OCI-M1 (cell line): Measurements from ENCODE around the gene GJB5.
"Not testable (repeated sequence)": the region's sequence is repeated elsewhere in the genome, so short reads cannot be mapped to it uniquely, and the experiment has no call there.

ENCODE experiments used
- DNase-seq: peaks from one replicate; lab custom pipeline; 2025; lab: John Stamatoyannopoulos, UW

The GJB5 gene

DNA sequence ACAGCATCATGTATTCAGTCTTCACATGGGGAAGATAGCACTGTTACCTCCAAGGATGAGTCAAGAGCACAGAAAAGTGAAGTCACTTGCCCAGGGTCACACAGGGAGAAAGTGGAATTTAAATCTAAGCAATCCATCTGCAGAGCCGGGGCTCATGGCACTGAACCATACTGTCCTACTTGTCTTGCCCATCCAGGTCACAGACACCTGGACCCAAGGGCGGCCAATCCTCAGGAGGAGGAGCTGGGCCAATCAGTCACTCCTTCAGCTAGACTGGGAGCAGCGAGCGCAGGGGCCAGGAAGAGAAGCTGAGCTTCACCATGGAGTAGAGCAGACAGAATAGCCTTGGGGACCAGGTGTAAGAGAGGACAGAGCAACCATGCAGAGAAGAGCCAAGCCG is 9.2 kb upstream of the GJB5 start:
- DNase-seq = no peak

DNA sequence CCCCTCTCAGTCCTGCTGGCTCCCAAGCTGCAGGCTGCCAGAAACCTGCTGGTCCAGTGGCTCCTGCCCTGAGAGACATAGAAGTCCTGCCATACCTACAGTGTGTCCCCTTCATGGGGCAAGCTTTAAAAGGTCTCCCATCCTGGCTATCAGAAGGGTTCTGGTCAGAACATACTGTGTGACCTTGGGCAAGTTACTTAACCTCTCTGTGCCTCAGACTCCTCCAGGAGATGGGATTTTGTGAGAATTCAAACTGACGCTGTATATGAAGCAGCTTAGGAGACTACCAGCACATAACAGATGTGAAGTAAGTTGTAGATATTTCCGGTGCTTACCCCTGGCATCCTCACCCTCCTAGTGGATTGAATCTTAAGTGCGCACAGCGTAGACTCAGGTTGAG is 8.7 kb upstream of the GJB5 start:
- DNase-seq = no peak

DNA sequence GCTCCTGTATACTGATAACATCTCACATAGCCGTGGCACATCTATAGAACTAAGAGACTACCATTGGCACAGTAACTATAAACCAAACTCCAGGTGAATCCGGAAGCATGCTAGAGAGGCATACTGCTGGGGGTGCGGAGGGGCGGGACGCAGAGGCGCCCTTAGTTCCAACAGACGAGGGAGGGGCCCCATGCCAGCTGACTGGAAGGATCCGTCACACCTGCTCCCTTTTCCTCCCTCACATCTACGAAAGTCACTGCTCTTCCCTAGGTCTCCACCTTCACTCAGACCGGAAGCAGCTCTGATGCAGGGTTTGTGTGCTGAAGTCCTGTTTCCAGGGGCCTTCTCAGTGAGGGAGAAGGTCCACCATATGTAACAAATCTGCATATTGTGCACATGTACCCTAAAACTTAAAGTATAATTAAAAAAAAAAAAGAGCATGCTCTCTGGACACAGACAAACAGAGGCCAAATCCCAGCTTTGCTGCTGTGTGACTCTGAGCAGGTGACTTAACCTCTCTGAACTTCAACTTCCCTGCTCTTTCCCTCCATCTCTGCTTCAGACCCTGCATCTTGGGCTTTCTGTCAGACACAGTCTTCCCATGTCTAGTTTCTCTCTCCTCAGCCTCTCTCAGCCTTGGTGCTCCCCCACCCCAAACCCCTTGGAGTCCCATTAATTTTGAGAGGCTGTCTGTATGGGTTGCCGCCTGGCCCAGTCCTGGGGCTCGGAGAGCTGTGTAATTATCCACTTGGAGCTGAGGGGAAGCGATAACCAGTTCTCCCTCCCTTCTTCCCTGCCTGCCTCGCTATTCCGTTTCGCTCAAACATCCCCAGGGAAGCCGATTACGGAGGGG is 7.8 kb upstream of the GJB5 start:
- no peak for DNase-seq

DNA sequence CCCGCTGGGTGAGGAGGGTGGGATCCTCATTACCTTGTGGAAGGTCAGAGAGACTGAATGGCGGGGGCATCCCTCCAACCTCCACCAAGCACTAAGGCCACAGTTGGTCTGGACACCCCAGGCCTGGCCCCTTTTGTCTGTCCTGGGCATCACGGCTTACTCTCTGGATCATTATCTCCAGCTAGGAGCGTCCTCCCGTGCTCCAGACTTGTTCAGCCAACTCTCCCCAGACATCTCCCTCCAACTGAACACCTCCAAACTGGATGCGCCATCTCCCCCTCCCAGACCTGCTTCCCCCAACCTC is 7.3 kb upstream of the GJB5 start:
- DNase-seq = no peak

DNA sequence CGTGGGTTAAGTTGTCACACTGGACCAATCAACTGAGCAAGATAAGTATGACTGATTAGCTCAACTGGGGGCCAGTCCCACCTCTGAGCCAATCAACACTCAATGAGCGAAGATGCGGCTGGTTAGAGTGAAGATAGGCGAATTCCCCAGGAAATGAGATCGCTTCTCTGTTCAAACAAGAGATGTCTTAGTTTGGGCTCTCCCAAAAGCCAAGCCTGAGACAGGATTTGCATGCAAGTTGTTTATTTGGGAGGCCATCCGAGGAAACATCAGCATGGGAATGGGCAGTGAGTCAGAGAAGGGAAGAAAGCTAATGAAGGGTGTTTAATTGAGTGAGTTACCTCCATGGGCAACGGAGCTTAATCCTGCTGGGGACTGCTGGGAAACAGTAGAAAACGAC is 4.9 kb upstream of the GJB5 start:
- DNase-seq = no peak

DNA sequence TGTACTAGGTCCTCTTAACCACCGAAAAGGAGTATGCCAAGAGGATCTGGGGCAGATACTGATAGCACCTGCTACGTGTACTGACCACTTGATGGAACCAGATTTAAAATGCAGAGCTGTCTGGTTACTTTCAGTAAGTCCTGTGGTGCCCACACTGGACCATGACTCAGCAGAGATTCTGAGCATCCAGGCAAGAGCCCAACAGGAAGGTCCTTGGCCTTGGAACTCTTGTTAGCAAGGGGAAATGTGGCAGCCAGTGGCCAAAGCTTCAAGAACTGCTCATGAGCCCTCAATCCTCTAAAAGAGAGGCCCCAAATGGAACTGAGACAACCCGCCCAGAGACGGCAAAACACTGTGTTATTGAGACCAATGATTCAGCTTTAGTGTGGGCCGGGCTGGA is 4.2 kb upstream of the GJB5 start:
- DNase-seq = no peak

DNA sequence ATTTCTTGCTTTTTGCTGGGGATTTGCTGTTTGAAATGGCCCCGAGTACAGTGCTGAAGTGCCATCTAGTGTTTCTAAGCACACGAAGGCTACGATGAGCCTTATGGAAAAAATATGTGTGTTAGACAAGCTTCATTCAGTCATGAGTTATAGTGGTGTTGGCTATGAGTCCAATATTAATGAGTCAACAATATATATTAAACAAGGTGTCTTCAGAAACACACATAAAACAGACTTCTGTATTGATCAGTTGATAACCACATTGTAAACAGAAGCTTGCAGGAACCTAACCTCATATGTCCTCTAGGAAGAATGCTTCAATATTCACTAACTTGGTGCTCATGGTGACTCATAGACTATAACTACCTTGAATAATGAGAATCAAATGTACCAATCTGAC is 1.7 kb upstream of the GJB5 start:
- no peak for DNase-seq

DNA sequence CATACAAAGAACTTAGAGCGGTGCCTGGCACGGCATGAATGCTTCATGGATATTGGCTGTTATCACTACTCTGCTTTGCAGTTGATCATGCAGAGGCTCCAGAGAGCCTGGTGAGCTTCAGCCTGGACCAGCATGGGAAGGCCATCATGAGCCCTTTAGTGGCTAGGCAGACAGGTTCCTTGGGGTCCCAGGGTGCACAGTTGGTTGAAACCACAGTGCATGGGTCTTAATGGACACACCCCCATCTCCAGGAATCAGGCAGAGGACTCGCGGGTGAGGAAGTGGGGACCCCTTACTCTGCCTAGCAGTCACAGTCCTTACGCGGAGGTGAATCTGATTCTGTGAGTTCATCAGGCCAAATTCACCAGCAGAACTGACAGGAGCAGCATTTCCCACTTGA is 1.1 kb downstream of the GJB5 start:
- DNase-seq = no peak

DNA sequence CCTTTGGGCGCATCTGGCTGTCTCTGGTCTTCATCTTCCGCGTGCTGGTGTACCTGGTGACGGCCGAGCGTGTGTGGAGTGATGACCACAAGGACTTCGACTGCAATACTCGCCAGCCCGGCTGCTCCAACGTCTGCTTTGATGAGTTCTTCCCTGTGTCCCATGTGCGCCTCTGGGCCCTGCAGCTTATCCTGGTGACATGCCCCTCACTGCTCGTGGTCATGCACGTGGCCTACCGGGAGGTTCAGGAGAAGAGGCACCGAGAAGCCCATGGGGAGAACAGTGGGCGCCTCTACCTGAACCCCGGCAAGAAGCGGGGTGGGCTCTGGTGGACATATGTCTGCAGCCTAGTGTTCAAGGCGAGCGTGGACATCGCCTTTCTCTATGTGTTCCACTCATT is 2.5 kb downstream of the GJB5 start:
- no peak for DNase-seq

DNA sequence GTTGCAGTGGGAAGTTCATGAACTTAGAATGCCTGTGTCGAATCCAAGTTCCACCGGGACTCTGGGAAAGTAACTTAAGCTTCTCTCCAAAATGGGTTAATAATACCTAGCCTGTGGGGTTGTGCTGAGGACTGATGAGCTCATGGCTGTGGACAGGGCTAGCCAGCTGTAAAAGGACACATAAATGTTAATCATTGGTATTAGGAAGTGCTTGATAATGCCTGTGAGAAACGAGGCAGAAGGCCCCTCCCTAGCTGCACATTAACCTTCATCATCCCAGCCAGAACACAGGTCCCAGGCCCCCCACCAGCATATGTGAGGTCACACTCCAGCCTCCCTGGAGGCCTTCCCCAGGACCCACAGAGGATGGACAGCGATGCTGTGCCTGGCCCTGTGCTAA is 3.9 kb downstream of the GJB5 start:
- DNase-seq = no peak

DNA sequence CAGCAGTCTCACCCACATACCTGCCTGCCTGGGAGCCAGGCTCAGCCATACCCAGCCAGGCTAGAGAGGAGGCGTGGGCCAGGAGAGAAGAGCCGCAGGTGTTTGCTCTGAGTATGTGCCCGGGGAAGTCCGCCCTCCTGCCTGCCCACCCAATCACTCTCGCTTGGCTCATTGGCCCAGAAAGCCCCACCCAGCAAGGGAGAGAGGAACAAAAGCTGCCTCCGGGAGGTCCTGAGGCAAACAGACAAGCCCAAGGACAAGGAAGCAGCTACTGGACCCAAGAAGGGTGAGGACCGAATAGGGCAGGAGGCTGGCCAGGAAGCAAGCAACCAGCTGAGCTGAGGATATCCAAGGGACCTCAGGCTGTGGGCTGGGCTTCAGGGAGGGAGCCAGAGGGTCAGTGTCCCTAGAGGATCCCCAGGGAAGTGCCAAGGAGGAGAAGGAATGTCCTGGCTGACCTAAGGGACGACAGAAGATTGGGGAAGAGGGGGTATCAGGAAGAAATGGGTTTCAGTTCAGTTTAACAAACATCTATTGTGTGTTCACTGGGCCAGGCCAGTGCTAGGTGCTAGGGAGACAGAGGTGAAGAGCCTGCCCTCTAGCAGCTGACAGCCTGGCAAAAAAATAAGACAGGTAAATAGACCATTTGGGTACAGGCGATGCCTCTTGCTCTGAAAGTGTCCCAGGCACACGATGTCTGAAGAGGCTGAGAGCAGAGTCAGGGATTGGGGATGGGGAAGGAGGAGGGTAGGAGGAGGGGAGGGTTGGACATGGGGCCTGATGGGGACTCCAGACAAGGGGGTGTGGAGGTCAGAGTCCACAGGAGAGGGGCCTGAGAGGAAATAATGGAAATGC is 4.9 kb downstream of the GJB5 start, which contains the start of gene GJB4:
Gene GJB4 (plus strand): TSS at position 238 of the 855 bp plus-strand sequence. CDS start 1,515 bp downstream, outside the sequence.
- no peak for DNase-seq

DNA sequence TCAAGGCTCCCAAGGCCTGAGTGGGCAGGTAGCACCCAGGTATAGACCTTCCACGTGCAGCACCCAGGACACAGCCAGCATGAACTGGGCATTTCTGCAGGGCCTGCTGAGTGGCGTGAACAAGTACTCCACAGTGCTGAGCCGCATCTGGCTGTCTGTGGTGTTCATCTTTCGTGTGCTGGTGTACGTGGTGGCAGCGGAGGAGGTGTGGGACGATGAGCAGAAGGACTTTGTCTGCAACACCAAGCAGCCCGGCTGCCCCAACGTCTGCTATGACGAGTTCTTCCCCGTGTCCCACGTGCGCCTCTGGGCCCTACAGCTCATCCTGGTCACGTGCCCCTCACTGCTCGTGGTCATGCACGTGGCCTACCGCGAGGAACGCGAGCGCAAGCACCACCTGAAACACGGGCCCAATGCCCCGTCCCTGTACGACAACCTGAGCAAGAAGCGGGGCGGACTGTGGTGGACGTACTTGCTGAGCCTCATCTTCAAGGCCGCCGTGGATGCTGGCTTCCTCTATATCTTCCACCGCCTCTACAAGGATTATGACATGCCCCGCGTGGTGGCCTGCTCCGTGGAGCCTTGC is 6.4 kb downstream of the GJB5 start:
- no peak for DNase-seq

DNA sequence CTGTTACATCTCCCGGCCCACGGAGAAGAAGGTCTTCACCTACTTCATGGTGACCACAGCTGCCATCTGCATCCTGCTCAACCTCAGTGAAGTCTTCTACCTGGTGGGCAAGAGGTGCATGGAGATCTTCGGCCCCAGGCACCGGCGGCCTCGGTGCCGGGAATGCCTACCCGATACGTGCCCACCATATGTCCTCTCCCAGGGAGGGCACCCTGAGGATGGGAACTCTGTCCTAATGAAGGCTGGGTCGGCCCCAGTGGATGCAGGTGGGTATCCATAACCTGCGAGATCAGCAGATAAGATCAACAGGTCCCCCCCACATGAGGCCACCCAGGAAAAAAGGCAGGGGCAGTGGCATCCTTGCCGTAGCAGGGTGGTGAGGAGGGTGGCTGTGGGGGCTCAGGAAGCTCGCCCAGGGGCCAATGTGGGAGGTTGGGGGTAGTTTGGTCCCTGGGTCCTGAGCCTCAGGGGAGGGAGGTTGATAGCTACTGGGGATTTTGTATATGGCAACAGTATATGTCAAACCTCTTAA is 7.0 kb downstream of the GJB5 start:
- no peak for DNase-seq

DNA sequence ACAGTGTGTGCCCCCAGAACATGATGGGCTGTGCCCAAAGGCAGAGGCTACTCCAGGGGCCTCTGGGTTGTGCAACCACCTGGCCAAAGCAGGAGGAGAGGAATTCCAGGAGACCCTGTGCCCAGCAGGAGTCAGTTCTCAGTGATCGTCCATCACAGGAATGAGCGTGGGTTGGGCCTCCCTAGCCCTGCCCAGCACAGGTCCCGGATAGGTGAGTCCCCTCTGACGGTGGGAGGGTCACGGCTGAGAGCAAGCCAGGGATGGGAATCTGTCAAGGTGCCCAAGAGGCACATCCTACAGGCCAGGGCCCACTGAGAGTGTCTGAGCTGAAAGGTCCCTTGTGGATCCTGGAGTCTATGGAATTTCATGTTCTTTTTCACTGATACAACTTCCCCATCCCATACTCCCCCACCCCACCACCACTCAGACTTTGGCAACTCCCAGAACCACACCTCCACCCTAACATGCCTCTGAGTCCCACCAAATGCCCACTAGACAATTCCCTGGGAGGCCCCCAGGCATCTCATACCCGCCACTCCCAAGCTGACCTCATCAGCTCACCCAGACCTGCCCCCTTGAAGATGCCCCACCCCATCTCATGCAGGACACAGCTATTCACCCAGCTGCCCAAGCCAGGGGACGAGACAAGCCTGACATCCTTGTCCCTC is 7.8 kb downstream of the GJB5 start:
- no peak for DNase-seq

DNA sequence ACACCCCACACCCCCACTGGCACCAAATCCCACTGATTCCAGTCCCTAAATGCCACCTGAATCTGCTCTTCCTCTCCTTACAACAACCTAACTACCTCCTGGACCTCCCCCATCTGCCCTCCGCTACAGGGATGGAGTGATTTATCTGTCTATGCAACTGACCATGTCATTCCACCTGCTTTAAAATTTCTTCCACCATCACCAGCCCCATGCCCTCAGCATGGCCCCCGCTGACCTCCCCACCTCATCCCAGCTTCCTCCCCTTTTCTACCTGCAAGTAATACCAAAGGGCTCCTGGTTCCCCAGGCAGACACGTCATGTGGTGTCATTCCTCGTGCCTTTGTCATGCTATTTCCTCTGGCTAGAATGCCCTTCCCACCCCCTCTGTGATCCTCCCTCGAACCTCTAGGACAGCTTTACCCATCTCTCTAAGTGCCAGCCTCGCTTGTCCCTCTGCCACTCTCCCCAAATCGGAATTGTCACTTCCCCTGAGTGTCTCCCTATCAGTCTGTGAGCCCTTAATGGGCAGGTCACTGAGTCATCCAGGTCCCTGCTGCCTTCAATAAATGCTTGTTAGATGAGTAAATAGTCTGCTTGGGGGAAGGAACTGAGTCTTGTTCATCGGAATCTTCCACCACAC is 8.4 kb downstream of the GJB5 start:
- no peak for DNase-seq

DNA sequence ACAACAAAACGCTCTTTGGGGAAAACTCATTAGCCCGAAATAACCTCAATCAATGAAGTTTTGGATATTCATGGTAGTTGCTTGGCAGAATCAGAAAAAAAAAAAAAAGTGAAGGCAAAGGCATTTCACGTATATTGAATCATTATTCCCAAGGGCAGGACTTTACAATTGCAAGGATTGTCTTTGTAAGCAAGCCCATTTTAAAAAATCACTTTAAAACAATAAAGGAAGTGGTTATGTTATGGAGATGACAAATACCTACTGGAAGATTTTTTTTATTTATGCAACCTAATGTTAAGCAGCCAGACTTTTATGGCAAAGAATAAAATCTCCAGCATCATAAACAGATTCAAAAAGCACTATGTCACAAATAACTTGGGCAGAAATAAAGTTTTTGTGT is 14.0 kb downstream of the GJB5 start:
- no peak for DNase-seq

DNA sequence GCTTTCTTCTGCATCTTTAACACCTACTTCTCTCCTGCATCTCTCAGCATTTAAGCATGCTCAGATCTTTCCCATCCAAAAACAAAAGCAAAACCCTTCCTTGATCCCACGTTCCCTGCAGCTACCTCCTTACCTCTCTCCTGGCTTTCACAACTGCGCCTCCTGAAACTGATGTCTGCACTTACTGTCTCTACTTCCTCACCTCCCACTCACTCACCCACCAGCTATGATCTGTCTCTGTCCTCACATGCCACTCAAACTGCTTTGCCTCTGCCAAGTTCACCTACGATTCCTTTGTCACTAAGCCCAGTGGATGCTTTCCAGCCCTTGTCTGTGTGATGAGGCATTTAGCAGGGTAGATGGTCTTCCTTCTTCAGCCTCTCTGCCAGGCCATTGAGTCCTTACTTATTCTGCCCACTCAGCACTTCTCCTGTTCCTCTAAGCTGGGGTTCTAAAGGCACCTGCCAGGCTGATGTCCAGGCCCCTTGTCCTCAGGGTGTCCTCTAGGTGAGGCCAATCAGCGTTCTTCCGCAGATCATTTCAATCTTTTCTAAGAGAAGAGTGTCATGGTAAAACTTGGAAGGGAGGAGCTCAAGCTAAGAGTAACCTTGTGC is 16.2 kb downstream of the GJB5 start:
- no peak for DNase-seq

DNA sequence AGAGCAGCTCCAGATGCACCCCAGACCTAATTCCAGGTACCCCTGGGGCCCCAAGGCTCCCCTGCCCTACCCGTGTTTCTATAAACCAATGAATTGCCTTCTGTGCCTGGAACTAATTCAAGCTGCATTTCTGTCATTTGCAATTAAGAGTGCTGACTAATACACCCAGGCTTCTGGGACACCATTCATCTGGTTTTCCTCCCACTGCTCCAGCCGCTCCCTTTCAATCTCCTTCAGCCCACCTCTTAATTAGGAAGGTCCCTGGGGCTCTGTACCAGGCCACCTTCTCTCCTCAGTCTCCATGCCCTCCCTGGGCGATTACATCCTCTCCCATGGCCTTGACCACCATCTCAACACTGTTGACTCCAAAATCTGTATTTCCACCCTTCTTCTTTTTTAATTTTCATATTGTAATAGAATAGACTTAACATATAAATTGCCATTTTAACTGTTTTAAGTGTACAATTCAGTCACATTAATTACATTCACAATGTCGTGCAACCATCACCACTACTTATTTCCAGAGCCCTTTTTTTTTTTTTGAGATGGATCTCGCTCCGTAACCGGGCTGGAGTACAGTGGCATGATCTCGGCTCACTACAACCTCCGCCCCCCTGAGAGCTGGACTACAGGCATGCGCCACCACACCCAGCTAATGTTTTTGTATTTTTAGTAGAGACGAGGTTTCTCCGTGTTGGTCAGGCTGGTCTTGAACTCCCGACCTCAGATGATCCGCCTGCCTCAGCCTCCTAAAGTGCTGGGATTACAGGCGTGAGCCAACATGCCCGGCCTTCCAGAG is 16.9 kb downstream of the GJB5 start:
- no peak for DNase-seq

DNA sequence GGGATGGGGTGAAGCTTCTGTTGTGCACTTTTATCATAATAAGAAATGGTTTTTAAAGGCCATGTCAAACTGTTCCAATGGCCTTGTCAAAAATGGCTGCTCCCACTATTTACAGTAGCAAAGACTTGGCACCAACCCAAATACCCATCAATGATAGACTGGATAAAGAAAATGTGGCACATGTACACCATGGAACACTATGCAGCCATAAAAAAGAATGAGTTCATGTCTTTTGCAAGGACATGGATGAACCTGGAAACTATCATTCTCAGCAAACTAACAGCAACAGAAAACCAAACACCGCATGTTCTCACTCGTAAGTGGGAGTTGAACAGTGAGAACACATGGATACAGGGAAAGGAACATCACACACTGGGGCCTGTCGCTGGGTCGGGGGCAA is 18.3 kb downstream of the GJB5 start:
- not testable (repeated sequence) for DNase-seq

DNA sequence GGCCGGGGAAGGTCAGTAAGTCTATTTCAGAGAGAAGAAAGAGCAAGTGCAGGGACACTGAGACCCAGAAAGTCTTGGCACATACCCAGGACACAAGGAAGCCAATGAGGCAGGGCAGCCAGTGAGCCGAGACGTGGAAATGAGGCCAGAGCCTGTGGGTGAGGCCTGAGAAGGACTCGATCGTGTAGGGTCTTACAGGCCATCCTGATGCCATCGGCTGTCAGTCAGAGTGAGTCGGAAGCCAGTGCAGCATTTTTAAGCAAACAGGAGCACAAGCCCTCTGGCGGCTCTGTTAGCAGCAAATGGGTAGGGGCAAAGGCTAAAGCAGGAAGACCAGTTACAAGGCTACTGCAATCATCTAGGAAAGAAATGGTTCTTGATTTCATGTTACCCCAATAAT is 20.1 kb downstream of the GJB5 start:
- DNase-seq = no peak
